GM12891 (cell line): ENCODE data around the gene RAC2.

Experiments
- DNase-seq: peaks from one replicate; pipeline ENCODE4 v3.0.0; 2011; ENCODE audit warnings: low spot score; ENCODE audit not compliant: insufficient read length
- FAIRE-seq: peaks from 2 replicates; lab custom pipeline; 2011; peaks lifted over from hg19 to GRCh38; lab: Jason Lieb, UNC
- PAX5 ChIP-seq: IDR thresholded peaks from 2 replicates; pipeline ENCODE4 v1.6.1; 2011; ENCODE audit warnings: low read length, moderate library complexity, mild to moderate bottlenecking; ENCODE audit not compliant: insufficient read depth, severe bottlenecking
- POLR2A ChIP-seq: IDR thresholded peaks from 2 replicates; pipeline ENCODE4 v1.6.1; 2011; ENCODE audit warnings: low read depth, low read length, control low read depth
- POLR2AphosphoS5 ChIP-seq: IDR thresholded peaks from 2 replicates; pipeline ENCODE4 v1.6.1; 2011; ENCODE audit warnings: low read depth, low read length, control low read depth
- POU2F2 ChIP-seq: IDR thresholded peaks from 2 replicates; pipeline ENCODE4 v1.6.1; 2011; ENCODE audit warnings: low read depth, mild to moderate bottlenecking, control low read depth, low read length, moderate library complexity
- SPI1 ChIP-seq: IDR thresholded peaks from 2 replicates; pipeline ENCODE4 v1.6.1; 2011; ENCODE audit warnings: low read depth, low read length, control low read depth
- TAF1 ChIP-seq: IDR thresholded peaks from 2 replicates; pipeline ENCODE4 v1.6.1; 2011; ENCODE audit warnings: low read depth, low read length, control low read depth

Gene RAC2

GRCh38 chr22:37277384-37277783 is 33.3 kb upstream of the RAC2 start:
- FAIRE-seq (no peak), DNase-seq (no peak)
- no peak for TF ChIP-seq POLR2AphosphoS5

DNA sequence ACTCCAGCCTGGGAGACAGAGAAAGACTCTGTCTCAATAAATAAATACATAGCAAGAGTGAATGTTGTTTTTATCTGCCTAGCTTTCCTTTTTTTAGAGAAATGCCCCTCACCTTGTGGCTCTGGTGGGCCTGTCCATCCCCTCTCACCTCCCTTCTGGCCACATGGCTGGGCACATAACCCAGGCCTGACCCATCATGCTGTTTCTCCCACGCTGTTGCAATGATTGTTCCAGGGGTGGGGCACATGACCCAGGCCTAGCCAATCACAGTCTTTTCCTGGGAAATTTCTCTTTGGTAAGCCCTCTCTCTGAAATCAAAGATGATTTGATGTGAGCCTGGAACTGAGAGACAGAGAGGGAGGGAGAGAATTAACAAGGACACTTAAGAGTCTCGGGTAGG is 32.7 kb upstream of the RAC2 start:
- FAIRE-seq (no peak), DNase-seq (no peak)
- no peak for TF ChIP-seq POLR2A
- no peak for TF ChIP-seq PAX5
- no peak for TF ChIP-seq POLR2AphosphoS5
- TF ChIP-seq POU2F2 = no peak
- no peak for TF ChIP-seq SPI1
- no peak for TF ChIP-seq TAF1

- FAIRE-seq (peak; percentile 61), DNase-seq (no peak)
- TF ChIP-seq PAX5 (no peak), POLR2A (no peak), TAF1 (no peak)
These were observed 31.6 kb upstream of the RAC2 start for GRCh38 chr22:37275622-37276021.

GRCh38 chr22:37275134-37275533 is 31.1 kb upstream of the RAC2 start:
- FAIRE-seq = no peak
- TF ChIP-seq POLR2AphosphoS5 (no peak), SPI1 (no peak), POU2F2 (no peak), PAX5 (no peak), TAF1 (no peak), POLR2A (no peak)
- no peak for DNase-seq

DNA sequence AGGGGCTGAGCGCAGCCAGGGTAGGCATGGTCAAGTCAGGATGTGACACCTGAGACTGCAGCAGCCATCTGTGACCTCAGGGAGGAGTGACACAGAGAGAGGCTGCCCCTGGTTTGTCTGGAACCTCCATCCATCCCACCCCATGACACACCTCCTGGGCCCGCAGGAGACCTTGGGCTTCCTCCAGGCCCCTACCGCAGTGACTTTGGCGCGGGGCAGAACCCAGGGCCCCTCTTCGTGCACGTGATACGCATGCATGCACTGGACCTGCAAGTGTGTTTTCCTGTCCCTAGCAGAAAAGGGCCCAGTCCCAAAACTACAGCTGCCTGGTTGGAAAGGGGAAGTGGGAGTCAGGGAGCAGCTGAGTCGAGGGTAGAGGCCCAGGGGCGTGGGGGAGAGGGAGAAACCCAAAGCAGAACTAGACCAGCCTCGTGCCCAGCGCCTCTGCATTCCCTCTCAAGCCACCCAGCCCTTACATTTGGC is 30.4 kb upstream of the RAC2 start:
- TF ChIP-seq SPI1 (peak; percentile 96), POU2F2 (no peak), POLR2AphosphoS5 (no peak), TAF1 (no peak), POLR2A (no peak), PAX5 (no peak)
- DNase-seq = peak; percentile 55
- FAIRE-seq = peak; percentile 82

GRCh38 chr22:37273846-37274225 is 29.8 kb upstream of the RAC2 start:
- TF ChIP-seq POLR2AphosphoS5 (no peak), POLR2A (no peak), POU2F2 (no peak), TAF1 (no peak), PAX5 (no peak), SPI1 (no peak)
- FAIRE-seq = peak; percentile 58

GRCh38 chr22:37273126-37273845 is 29.2 kb upstream of the RAC2 start:
- FAIRE-seq (peak; percentile 80), DNase-seq (no peak)
- no peak for TF ChIP-seq POLR2A
- no peak for TF ChIP-seq PAX5
- no peak for TF ChIP-seq POU2F2
- TF ChIP-seq SPI1 = no peak
- TF ChIP-seq POLR2AphosphoS5 = no peak
- TF ChIP-seq TAF1 = no peak

More at GRCh38 chr22:37273846-37274225, 29.8 kb upstream of the RAC2 start:
- DNase-seq = no peak

GRCh38 chr22:37270928-37271650 is 27.0 kb upstream of the RAC2 start:
- DNase-seq = no peak

GRCh38 chr22:37269936-37270678 is 26.0 kb upstream of the RAC2 start:
- DNase-seq (no peak), FAIRE-seq (peak; percentile 57)
- TF ChIP-seq POLR2AphosphoS5 (no peak), POLR2A (no peak), POU2F2 (no peak)

More at GRCh38 chr22:37270928-37271650, 27.0 kb upstream of the RAC2 start:
- TF ChIP-seq POLR2A (no peak), POU2F2 (no peak), PAX5 (no peak), TAF1 (no peak), POLR2AphosphoS5 (no peak), SPI1 (no peak)
- FAIRE-seq = no peak
